CD4-positive, alpha-beta T cell treated with Interleukin-6 for 4 hours (primary cell): ENCODE data around the gene TFCP2L1.

Experiments used
- DNase-seq: peaks from one replicate; pipeline ENCODE4 v3.0.0-alpha.2; 2020; ENCODE audit warnings: mixed read lengths

The TFCP2L1 gene

GRCh38 chr2:121212661-121213325, 72.2 kb downstream of the TFCP2L1 start:
- no peak for DNase-seq

- no peak for DNase-seq
These were observed 73.3 kb downstream of the TFCP2L1 start for GRCh38 chr2:121211689-121212151.

- no peak for DNase-seq
These were observed 73.8 kb downstream of the TFCP2L1 start for GRCh38 chr2:121211251-121211650.

GRCh38 chr2:121210691-121211090, 74.3 kb downstream of the TFCP2L1 start:
- no peak for DNase-seq

- DNase-seq = no peak
These were observed 75.9 kb downstream of the TFCP2L1 start for GRCh38 chr2:121209014-121209610.

- DNase-seq = no peak
These were observed 77.5 kb downstream of the TFCP2L1 start for GRCh38 chr2:121207494-121207893.

GRCh38 chr2:121205321-121205942, 79.6 kb downstream of the TFCP2L1 start:
- no peak for DNase-seq

GRCh38 chr2:121203591-121204249, 81.3 kb downstream of the TFCP2L1 start:
- DNase-seq = no peak

- no peak for DNase-seq
These were observed 82.3 kb downstream of the TFCP2L1 start for GRCh38 chr2:121202541-121203310.

GRCh38 chr2:121201796-121202195, 83.2 kb downstream of the TFCP2L1 start:
- no peak for DNase-seq

- no peak for DNase-seq
These were observed 84.3 kb downstream of the TFCP2L1 start for GRCh38 chr2:121200419-121201315.

GRCh38 chr2:121200011-121200347, 85.0 kb downstream of the TFCP2L1 start:
- DNase-seq = no peak

- no peak for DNase-seq
These were observed 85.6 kb downstream of the TFCP2L1 start for GRCh38 chr2:121199281-121200010.

GRCh38 chr2:121197369-121198091, 87.5 kb downstream of the TFCP2L1 start:
- no peak for DNase-seq

GRCh38 chr2:121196849-121197155, 88.2 kb downstream of the TFCP2L1 start:
- no peak for DNase-seq

GRCh38 chr2:121196132-121196848, 88.7 kb downstream of the TFCP2L1 start:
- no peak for DNase-seq

GRCh38 chr2:121195036-121195435, 90.0 kb downstream of the TFCP2L1 start:
- DNase-seq = no peak

- DNase-seq = no peak
These were observed 90.4 kb downstream of the TFCP2L1 start for GRCh38 chr2:121194626-121195025.

GRCh38 chr2:121193185-121193584, 91.8 kb downstream of the TFCP2L1 start:
- DNase-seq = no peak

GRCh38 chr2:121192576-121192975, 92.4 kb downstream of the TFCP2L1 start:
- DNase-seq = no peak
